ENCODE data around the gene GPR150.

GPR150 gene

GRCh38 chr5:95660060-95660459 is 40.2 kb downstream of the GPR150 start:
- no peak for TF ChIP-seq CTCF (IDR thresholded peaks at IDR 0.05; ENCODE audit: insufficient read depth, low read depth, low read length, missing control alignments)
- no peak overlapping the region for H3K4me3 ChIP-seq (ENCODE audit: low read depth, low read length)
- no peak for DNase-seq (ENCODE audit: low read depth)

GRCh38 chr5:95662946-95663345 is 43.1 kb downstream of the GPR150 start:
- no peak for DNase-seq (ENCODE audit: low read depth)
- TF ChIP-seq CTCF (IDR thresholded peaks at IDR 0.05; ENCODE audit: insufficient read depth, low read depth, low read length, missing control alignments) = no peak
- no peak overlapping the region for H3K4me3 ChIP-seq (ENCODE audit: low read depth, low read length)

GRCh38 chr5:95664204-95664786 is 44.4 kb downstream of the GPR150 start:
- TF ChIP-seq CTCF (IDR thresholded peaks at IDR 0.05; ENCODE audit: insufficient read depth, low read depth, low read length, missing control alignments) = peak; percentile 78
- DNase-seq (ENCODE audit: low read depth) = peak; percentile 41
- no peak overlapping the region for H3K4me3 ChIP-seq (ENCODE audit: low read depth, low read length)

GRCh38 chr5:95667061-95667618 is 47.3 kb downstream of the GPR150 start:
- no peak overlapping the region for H3K4me3 ChIP-seq (ENCODE audit: low read depth, low read length)

GRCh38 chr5:95667678-95668077 is 47.8 kb downstream of the GPR150 start:
- DNase-seq (ENCODE audit: low read depth) = no peak
- TF ChIP-seq CTCF (IDR thresholded peaks at IDR 0.05; ENCODE audit: insufficient read depth, low read depth, low read length, missing control alignments) = no peak
- H3K4me3 ChIP-seq (ENCODE audit: low read depth, low read length) = no peak overlapping the region

More at GRCh38 chr5:95667061-95667618, 47.3 kb downstream of the GPR150 start:
- TF ChIP-seq CTCF (IDR thresholded peaks at IDR 0.05; ENCODE audit: insufficient read depth, low read depth, low read length, missing control alignments) = no peak
- no peak for DNase-seq (ENCODE audit: low read depth)

GRCh38 chr5:95668216-95668615 is 48.3 kb downstream of the GPR150 start:
- TF ChIP-seq CTCF (IDR thresholded peaks at IDR 0.05; ENCODE audit: insufficient read depth, low read depth, low read length, missing control alignments) = no peak
- no peak for DNase-seq (ENCODE audit: low read depth)
- H3K4me3 ChIP-seq (ENCODE audit: low read depth, low read length) = no peak overlapping the region

- H3K4me3 ChIP-seq (ENCODE audit: low read depth, low read length) = no peak overlapping the region
- no peak for TF ChIP-seq CTCF (IDR thresholded peaks at IDR 0.05; ENCODE audit: insufficient read depth, low read depth, low read length, missing control alignments)
- DNase-seq (ENCODE audit: low read depth) = no peak
These were observed 48.8 kb downstream of the GPR150 start for GRCh38 chr5:95668728-95669127.

Measured in GM12865 (cell line).